ENCODE data around the gene CARS1. TPM values are rescaled to one million over a fixed set of nuclear protein-coding genes. Genes with fewer than 3 reads are reported as not detected.

Gene CARS1
- total and polyA plus RNA-seq, 2 of the 4 experiments (the other 2 are of a cell fraction) = 72.7 to 78.3 TPM

GRCh38 chr11:2997406-2997805 is 59.8 kb downstream of the CARS1 start:
- no peak for TF ChIP-seq CHD1 (IDR thresholded peaks at IDR 0.05; ENCODE audit: low read depth, low read length)
- no peak for TF ChIP-seq MAZ (IDR thresholded peaks at IDR 0.05; ENCODE audit: borderline replicate concordance, low read depth, low read length)
- TF ChIP-seq RCOR1 (IDR thresholded peaks at IDR 0.05; ENCODE audit: insufficient replicate concordance, low read length) = no peak
- no peak for TF ChIP-seq ELK1 (IDR thresholded peaks at IDR 0.05; ENCODE audit: borderline replicate concordance, low read depth, low read length)
- TF ChIP-seq RFX5 (IDR thresholded peaks at IDR 0.05; ENCODE audit: low read depth, low read length) = no peak
- TF ChIP-seq RAD21 (IDR thresholded peaks at IDR 0.05; ENCODE audit: low read length) = no peak
- TF ChIP-seq FOS (IDR thresholded peaks at IDR 0.05; ENCODE audit: low read depth, low read length) = no peak
- no peak for TF ChIP-seq BHLHE40 (IDR thresholded peaks at IDR 0.05; ENCODE audit: low read depth, low read length)
- TF ChIP-seq USF2 (IDR thresholded peaks at IDR 0.05; ENCODE audit: low read depth, low read length) = no peak
- no peak for TF ChIP-seq MXI1 (IDR thresholded peaks at IDR 0.05; ENCODE audit: borderline replicate concordance, low read depth, low read length)
- no peak overlapping the region for H2AFZ ChIP-seq (replicated peaks; ENCODE audit: low read length, poor library complexity)
- H3K36me3 ChIP-seq (ENCODE audit: control insufficient read depth, insufficient read depth, low read length) = peaks cover 32% of the 10 kb centered on the region
- H3K9ac ChIP-seq (ENCODE audit: low read depth, low read length) = no peak overlapping the region
- peaks cover 15% of the 10 kb centered on the region for H4K20me1 ChIP-seq (ENCODE audit: insufficient read depth, low read length)
- no peak overlapping the region for H4K8ac ChIP-seq (ENCODE audit: low read depth in 2 of 2, low read length in 2 of 2)
- H3K4ac ChIP-seq (ENCODE audit: low read depth, low read length) = no peak overlapping the region
- no peak overlapping the region for H2AK9ac ChIP-seq (replicated peaks; ENCODE audit: low read depth, low read length, poor library complexity)
- no TSS peak for BruUV-seq (replicated peaks)
- H3K27ac ChIP-seq (ENCODE audit: insufficient read depth, low read length) = no peak overlapping the region
- H3K18ac ChIP-seq (ENCODE audit: low read depth, low read length) = no peak overlapping the region
- H3K79me1 ChIP-seq (ENCODE audit: low read depth in 1 of 2, low read length in 2 of 2) = peaks cover 3 to 17% of the 10 kb centered on the region in 2 experiments; a peak in 2 of 4 replicates
- no peak overlapping the region for H3K14ac ChIP-seq (replicated peaks; ENCODE audit: low read depth, low read length)
- ATAC-seq (ENCODE audit: low read depth) = no peak
- peaks cover 11% of the 10 kb centered on the region for H3K4me1 ChIP-seq (ENCODE audit: control insufficient read depth, insufficient read depth, low read length)
- H2BK5ac ChIP-seq (ENCODE audit: low read depth, low read length, poor library complexity, severe bottlenecking) = no peak overlapping the region
- H4K5ac ChIP-seq (ENCODE audit: low read depth, low read length) = no peak overlapping the region
- dilution Hi-C loops (cut with HindIII; ENCODE audit: low sequenced_read_pairs, unreplicated experiment) (no loop called here), in situ Hi-C loops (cut with MboI; ENCODE audit: low sequenced_read_pairs) (no loop called here), intact Hi-C loops (cut with micrococcal nuclease) (no loop called here)
- H2BK120ac ChIP-seq (ENCODE audit: low read depth, low read length) = no peak overlapping the region
- peaks cover 19% of the 10 kb centered on the region; the same call in 1 of the 2 replicates for H3K9me1 ChIP-seq (ENCODE audit: insufficient read depth, low read length)
- CTCF ChIA-PET = no interaction called here
- no peaks in the 10 kb centered on the region for H3K9me3 ChIP-seq (ENCODE audit: control insufficient read depth, insufficient read depth, low read length)
- H3K27me3 ChIP-seq (ENCODE audit: control insufficient read depth, insufficient read depth, low read length) = no peaks in the 10 kb centered on the region
- DNase-seq = no peak
- no peak overlapping the region for H3K4me2 ChIP-seq (ENCODE audit: low read depth, low read length)
- no peak overlapping the region for H3K4me3 ChIP-seq (ENCODE audit: insufficient read depth, low read depth, low read length)
- no peak overlapping the region for H2BK15ac ChIP-seq (ENCODE audit: low read depth, low read length)
- no peak overlapping the region for H2BK20ac ChIP-seq (ENCODE audit: low read depth, low read length)
- H4K91ac ChIP-seq (ENCODE audit: insufficient read depth, low read depth, low read length) = no peak overlapping the region
- H3K56ac ChIP-seq (ENCODE audit: extremely low read depth, insufficient read depth, low read length) = no peak overlapping the region
- POLR2A ChIA-PET (ENCODE audit: unreplicated experiment) = no interaction called here
- WGBS, 2 experiments (ENCODE audit: extremely low coverage in 2 of 2, insufficient read length in 1 of 2) = 100% methylated on average over 1 of the region's 4 CpGs; no CpG with 5 or more reads in 1 of the 2 experiments
- no peak overlapping the region for H3K23ac ChIP-seq (ENCODE audit: low read depth, low read length)
- H2AK5ac ChIP-seq (ENCODE audit: low read depth, low read length) = no peak overlapping the region

All from IMR-90 (cell line).